Osteoblast (primary cell): ENCODE data around the gene POLD1. TPM values are rescaled to one million over a fixed set of nuclear protein-coding genes. Genes with fewer than 3 reads are reported as not detected.
A peak's percentile ranks its signal among the peaks of the same experiment; 100 is the strongest.

Experiments used
- DNase-seq: peaks from one replicate; pipeline ENCODE4 v3.0.0; 2011; ENCODE audit warnings: low spot score, mixed read lengths; ENCODE audit not compliant: insufficient read length; ENCODE audit errors: missing footprints
- H2AFZ ChIP-seq: 2 replicates; pipeline ENCODE4 v1.6.0; 2011; ENCODE audit warnings: mild to moderate bottlenecking, low read length
- H3K27ac ChIP-seq: 2 replicates; pipeline ENCODE4 v1.5.1; 2011; ENCODE audit warnings: mild to moderate bottlenecking, low read depth, low read length, moderate library complexity
- H3K27me3 ChIP-seq: 2 replicates; pipeline ENCODE4 v1.6.0; 2012; ENCODE audit warnings: mild to moderate bottlenecking, control low read depth, inconsistent platforms, low read length, moderate library complexity; ENCODE audit not compliant: insufficient read depth
- H3K36me3 ChIP-seq: 2 replicates; pipeline ENCODE4 v1.5.1; 2011; ENCODE audit warnings: mild to moderate bottlenecking, low read length, control low read depth, moderate library complexity; ENCODE audit not compliant: insufficient read depth
- H3K4me1 ChIP-seq: 2 replicates; pipeline ENCODE4 v1.5.1; 2011; ENCODE audit warnings: mild to moderate bottlenecking, low read length, control low read depth, moderate library complexity; ENCODE audit not compliant: insufficient read depth
- H3K4me2 ChIP-seq: 2 replicates; pipeline ENCODE4 v1.6.0; 2011; ENCODE audit warnings: mild to moderate bottlenecking, low read length; ENCODE audit not compliant: insufficient read depth
- H3K4me3 ChIP-seq: fragments of 200-600 bp; sonication (generic); 3 replicates; pipeline ENCODE4 v1.5.1; 2012; ENCODE audit warnings: mild to moderate bottlenecking, low read length, inconsistent platforms; ENCODE audit not compliant: insufficient read depth
- H3K79me2 ChIP-seq: 2 replicates; pipeline ENCODE4 v1.6.0; 2012; ENCODE audit warnings: mild to moderate bottlenecking, low read length, control low read depth, inconsistent platforms; ENCODE audit not compliant: insufficient read depth
- H3K9me3 ChIP-seq: 2 replicates; pipeline ENCODE4 v1.5.1; 2011; ENCODE audit warnings: low read depth, low read length, control low read depth
- H4K20me1 ChIP-seq: 2 replicates; pipeline ENCODE4 v1.6.0; 2012; ENCODE audit warnings: mild to moderate bottlenecking, low read length, control low read depth; ENCODE audit not compliant: insufficient read depth
- total RNA-seq: library from RNA; depleted of rRNA; stranded (reverse); fragments of >200 nt; gene quantifications from 2 replicates; pipeline ENCODE4 v1.2.3, GENCODE V29; 2012
- TF ChIP-seq, protein P1 (sequence below): IDR thresholded peaks from 2 replicates; pipeline ENCODE4 v1.5.1; 2011; ENCODE audit warnings: mild to moderate bottlenecking, low read depth, low read length, moderate library complexity; ENCODE audit errors: extremely low read depth

Gene POLD1
- total RNA-seq, 1 donor = 15.6 TPM

DNA sequence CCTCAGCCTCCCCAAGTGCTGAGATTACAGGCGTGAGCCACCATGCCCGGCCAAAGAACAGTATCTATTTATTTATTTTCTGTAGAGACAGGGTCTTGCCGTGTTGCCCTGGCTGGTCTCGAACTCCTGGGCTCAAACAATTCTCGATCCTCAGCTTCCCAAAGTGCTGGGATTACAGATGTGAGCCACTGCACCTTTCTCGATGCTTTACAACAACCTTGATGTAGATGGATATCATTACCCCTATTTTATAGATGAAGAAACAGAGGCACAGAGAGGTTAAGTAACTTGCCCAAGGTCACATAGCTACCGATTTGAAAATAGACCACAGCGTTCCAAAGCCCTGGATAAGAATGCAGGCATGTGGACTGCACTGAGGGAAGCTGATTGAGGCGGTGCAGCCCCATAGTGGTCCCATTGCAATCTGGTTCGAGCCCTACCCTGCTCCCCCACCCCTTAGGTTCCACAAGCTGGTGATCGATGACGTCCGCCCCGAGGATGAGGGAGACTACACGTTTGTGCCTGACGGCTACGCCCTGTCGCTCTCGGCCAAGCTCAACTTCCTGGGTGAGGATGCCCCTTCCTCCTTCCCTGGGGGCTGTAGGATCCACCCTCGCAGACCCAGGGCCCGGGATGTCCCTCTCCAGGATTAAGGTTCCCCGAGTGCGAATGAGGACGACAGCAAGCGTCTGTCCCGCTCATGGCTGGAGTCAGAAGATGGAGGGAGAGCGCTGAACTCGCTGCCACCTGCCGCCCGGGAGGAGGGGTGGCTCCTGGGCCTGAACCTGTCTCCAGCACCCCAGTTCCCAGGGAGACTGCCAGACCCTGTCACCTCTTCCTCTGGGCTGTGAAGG lies 66.4 kb downstream of the POLD1 start:
- DNase-seq = peak; percentile 78
- Histone ChIP-seq H4K20me1 (no peaks in the 10 kb centered on the region), H3K4me3 (no peak overlapping the region), H3K27ac (no peak overlapping the region), H3K36me3 (no peaks in the 10 kb centered on the region), H3K27me3 (peaks cover 4% of the 10 kb centered on the region), H2AFZ (no peak overlapping the region), H3K4me2 (no peak overlapping the region), H3K79me2 (no peaks in the 10 kb centered on the region), H3K4me1 (no peaks in the 10 kb centered on the region), H3K9me3 (no peaks in the 10 kb centered on the region)
- TF ChIP-seq, protein P1, sequence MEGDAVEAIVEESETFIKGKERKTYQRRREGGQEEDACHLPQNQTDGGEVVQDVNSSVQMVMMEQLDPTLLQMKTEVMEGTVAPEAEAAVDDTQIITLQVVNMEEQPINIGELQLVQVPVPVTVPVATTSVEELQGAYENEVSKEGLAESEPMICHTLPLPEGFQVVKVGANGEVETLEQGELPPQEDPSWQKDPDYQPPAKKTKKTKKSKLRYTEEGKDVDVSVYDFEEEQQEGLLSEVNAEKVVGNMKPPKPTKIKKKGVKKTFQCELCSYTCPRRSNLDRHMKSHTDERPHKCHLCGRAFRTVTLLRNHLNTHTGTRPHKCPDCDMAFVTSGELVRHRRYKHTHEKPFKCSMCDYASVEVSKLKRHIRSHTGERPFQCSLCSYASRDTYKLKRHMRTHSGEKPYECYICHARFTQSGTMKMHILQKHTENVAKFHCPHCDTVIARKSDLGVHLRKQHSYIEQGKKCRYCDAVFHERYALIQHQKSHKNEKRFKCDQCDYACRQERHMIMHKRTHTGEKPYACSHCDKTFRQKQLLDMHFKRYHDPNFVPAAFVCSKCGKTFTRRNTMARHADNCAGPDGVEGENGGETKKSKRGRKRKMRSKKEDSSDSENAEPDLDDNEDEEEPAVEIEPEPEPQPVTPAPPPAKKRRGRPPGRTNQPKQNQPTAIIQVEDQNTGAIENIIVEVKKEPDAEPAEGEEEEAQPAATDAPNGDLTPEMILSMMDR = no peak

GRCh38 chr19:50451223-50451534 lies 67.0 kb downstream of the POLD1 start:
- H3K4me1 ChIP-seq = no peaks in the 10 kb centered on the region
- H3K9me3 ChIP-seq = no peaks in the 10 kb centered on the region
- no peak overlapping the region for H2AFZ ChIP-seq
- no peak overlapping the region for H3K4me3 ChIP-seq
- no peak overlapping the region for H3K27ac ChIP-seq
- H3K36me3 ChIP-seq = no peaks in the 10 kb centered on the region
- no peaks in the 10 kb centered on the region for H4K20me1 ChIP-seq
- TF ChIP-seq, protein P1 = no peak
- H3K79me2 ChIP-seq = no peaks in the 10 kb centered on the region
- no peak overlapping the region for H3K4me2 ChIP-seq
- no peak for DNase-seq
- H3K27me3 ChIP-seq = peaks cover 4% of the 10 kb centered on the region

- Histone ChIP-seq H3K36me3 (no peaks in the 10 kb centered on the region), H4K20me1 (no peaks in the 10 kb centered on the region), H3K4me3 (no peak overlapping the region), H3K9me3 (no peaks in the 10 kb centered on the region), H3K79me2 (no peaks in the 10 kb centered on the region), H3K4me2 (no peak overlapping the region), H3K4me1 (no peaks in the 10 kb centered on the region), H2AFZ (no peak overlapping the region), H3K27ac (no peak overlapping the region), H3K27me3 (peaks cover 15% of the 10 kb centered on the region)
- TF ChIP-seq, protein P1 = no peak
- peak; percentile 19 for DNase-seq
Measured at GRCh38 chr19:50453243-50453642, 69.1 kb downstream of the POLD1 start.

- peaks cover 8% of the 10 kb centered on the region for H3K4me1 ChIP-seq
- no peaks in the 10 kb centered on the region for H3K79me2 ChIP-seq
- no peaks in the 10 kb centered on the region for H3K36me3 ChIP-seq
- no peak overlapping the region for H3K27ac ChIP-seq
- peaks cover 18% of the 10 kb centered on the region for H3K27me3 ChIP-seq
- TF ChIP-seq, protein P1 = no peak
- no peaks in the 10 kb centered on the region for H4K20me1 ChIP-seq
- H3K4me3 ChIP-seq = no peak overlapping the region
- no peaks in the 10 kb centered on the region for H3K9me3 ChIP-seq
- no peak for DNase-seq
- no peak overlapping the region for H3K4me2 ChIP-seq
- no peak overlapping the region for H2AFZ ChIP-seq
Measured at GRCh38 chr19:50455992-50456391, 71.8 kb downstream of the POLD1 start.
